IPS DF 4.7 (cell line): ENCODE data around the gene FEM1B.

Experiments used
- DNase-seq: peaks from one replicate; pipeline ENCODE4 v3.0.0-alpha.2; 2013; ENCODE audit warnings: low spot score; ENCODE audit errors: extremely low read depth

The FEM1B gene

DNA sequence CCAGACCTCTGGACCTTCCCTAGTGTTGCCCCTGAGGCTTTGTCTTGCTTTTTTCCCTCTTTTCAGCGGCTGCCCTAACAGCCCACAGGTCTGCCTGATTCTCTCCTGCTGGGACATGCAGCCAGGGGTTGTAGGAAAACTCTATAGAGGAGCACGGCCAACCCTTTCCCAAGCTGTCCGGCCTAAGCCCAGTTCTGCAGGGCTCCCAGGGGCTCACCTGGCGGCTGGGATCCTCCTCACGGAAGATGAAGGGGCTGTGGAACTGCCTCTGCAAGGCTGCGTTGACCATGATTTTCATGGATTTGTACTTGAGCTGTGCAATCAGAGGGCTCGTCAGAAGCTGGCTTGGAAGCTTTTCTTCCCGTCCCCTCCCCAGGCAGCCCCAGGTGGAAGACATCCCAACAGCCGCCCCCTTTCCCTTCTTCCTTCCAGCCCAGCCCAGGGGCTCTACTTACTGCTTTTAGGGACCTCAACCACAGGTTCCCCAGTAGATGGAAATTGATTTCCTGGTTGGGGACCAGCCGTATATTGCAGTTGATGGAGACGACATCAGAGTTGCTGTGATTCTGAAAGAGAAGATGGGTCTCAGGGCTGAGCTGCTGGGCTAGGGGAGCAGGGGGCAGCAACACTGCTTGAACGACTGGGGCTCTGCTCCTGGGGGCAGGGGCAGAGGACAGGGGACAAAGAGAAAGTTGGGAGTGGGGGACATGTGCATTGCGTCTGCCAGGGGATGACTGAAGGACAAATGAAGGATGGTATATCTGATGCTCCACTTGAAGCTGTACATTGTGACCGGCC is 29.8 kb downstream of the FEM1B start:
- no peak for DNase-seq

DNA sequence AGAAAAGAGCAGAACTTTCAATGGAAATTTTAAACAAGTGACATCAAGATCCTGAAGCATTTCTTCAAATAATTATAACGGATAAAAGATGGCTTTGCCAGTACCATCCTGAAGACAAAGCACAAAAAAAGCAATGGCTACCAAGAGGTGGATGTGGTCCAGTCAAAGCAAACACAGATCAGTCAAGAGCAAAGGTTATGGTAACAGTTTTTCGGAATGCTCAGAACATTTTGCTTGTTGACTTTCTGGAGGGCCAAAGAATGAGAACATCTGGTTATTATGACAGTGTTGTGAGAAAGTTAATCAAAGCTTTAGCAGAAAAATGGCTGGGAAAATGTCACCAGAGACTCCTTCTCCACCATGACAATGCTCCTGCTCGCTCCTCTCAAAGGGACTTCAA is 31.5 kb downstream of the FEM1B start:
- DNase-seq = no peak

DNA sequence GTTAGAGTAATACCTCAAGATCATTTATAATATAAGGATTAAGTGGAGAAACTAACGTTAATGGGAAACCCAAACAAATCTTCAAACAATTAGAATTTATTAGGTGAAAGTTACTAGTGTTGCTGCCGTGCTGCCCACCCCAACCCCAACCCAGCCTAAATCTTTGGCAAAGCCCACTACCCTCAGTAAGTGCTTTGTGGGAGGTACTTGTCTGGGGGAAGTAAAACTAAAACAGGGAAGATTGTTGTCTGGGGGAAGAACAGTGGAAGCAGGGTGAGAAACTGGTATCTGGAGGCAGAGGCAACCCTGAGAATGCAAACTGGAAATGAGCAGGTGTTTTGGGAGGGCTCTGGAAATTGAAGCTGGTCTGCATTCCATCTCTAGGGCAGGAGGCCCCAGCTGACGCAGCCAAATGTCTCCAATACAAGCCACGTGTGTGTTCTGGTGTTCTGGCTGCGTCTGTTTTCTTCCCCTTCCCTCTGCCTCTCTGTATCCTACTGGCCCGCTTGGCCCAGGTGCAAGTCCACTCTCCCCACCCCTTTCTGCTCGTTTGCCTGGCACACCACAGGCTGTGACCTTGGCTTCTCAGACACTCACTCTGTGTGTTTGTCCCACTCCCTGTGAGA is 32.7 kb downstream of the FEM1B start:
- no peak for DNase-seq

DNA sequence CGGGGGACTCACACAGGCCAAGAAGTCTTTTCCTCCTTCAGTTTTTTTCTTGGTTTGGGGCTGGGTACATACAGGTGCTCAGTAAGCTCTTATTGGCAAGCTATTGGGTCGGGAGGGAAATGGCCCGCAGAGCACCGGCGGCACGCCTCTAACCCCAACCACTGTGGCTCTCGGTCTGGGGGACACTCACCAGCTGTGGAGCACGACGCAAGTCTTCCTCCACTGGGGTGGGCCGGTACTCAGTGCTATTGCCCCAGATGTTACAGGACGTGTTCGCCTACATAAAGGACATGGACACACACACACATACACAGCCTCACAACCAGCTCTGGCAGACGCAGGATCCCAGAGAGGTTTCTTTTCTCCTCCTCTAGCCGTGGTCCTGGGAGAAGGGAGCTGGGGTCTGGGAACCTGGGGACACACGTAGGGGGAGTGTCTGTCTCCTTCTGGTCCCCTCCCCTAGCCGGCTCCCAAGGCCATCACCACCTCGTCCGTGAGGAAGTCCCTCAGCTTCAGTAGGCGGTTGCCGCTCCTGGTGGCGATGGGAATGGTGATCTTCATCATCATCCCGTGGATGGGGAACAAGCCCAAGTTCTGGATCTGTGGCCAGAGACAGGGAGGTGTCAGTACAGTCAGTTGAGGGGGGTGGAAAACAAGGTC is 33.4 kb downstream of the FEM1B start:
- DNase-seq = no peak

DNA sequence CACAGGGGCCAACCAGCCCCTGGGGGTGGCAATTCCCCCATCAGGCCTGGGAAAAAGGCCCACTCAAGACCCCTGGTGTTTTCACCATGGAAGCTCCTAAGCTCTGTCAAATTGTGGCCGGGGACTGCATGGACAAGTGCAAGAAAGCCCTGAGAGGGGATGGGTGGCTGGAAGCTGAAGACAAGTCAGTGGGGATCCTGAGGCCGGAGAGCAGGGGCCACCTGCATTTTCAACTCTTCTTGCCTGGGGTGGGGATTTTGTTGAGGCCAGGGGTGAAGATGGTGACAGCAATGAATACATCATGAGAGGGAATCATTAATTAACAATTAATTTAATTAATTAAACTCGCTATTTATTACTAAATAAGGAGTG is 33.9 kb downstream of the FEM1B start:
- no peak for DNase-seq

DNA sequence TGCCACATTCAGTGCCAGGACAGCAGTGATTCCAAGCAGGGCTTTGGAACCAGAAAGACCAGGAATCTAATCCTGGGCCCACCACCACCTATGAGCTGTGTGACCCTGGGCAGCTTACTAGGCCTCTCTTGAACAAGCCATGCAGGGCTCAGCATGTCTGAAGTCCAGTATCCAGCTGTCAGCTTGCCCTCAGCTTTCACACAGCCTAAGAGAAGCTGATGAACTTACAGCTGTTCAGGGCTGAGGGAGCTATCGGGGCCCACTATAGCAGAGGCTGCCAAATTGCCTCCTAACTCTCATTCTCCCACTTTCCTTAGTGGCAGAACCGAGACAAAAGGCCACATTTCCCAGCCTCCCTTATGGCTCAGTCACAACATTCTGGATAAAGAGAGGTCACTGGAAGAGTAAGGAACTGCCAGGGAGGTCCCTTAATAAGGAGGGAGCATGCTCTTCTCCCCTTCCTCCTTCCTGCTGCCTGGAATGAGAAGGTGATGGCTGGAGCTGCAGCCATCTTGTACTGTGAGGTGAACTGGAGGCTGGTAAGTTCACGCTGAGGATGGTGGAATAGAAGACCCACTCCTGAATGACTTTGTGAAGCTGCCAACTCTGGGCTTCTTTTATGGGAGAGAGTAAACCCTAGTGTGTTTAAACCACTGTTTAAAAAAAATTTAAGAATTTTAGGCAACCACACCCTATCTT is 34.5 kb downstream of the FEM1B start:
- no peak for DNase-seq

DNA sequence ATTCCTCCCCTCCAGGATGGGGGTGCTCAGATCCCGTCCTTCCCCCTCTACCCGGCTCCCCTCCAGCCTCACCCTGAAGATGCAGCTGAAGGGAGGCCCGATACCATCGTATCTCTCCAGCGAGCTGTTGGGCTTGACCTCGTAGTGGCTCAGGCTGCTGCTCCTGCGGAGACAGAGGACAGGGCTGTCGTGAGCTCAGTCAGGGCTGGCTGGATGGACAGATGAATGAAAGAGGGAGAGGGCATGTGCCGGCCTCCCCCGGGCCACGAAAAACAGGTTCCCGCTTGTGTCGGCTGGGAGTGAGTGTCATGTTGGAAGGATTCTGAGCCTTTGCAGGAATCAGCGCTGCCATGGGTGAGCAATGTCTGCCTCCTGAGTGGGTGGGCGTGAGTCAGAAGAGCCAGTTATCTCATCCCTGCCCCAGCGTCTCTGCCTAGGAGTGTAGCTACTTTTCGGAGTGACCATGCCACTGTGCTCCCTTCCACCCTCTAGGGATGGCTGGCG is 35.2 kb downstream of the FEM1B start:
- DNase-seq = no peak

DNA sequence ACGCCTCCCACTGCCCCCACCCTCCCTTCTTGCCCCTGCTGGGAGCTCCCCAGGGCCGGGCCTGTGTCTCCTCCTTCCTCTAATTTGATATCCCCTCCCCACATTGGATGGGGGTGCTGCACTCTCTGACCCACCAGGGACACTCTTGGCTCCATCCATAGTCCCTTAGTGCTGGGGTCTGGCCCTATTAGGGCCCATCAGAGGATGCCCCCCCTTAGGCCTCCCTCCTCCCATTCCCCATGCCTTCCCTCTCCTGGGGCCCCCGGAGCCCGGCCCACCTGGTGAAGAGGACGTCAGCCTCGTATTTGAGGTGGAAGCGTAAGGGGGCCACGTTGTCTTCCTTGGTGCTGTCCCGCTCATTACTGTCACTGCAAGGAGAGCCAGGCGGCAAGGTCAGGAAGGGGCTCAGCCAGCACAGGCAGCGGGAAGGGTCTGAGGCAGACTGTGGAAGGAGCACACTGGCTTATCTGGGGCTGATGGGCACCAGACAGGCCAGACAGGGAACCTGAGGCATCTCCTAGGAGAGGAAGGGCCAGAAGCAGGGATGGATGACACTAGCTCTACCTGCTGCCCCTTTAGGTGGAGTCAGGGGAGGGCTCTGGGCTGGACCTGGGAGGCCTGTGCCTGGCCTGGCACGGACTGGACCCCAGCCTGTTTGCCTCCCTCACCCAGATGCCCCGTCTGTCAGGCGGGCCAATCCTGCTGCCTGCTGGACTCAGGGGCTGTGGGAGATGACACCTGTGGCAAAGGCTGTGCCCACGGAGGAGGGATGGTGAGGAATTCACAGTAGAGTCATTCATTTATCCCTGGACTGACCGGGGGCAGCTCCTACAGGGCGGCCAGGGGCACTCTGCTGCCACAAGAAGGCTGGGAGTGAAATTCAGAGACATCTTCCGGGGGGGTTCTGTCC is 36.2 kb downstream of the FEM1B start:
- no peak for DNase-seq

DNA sequence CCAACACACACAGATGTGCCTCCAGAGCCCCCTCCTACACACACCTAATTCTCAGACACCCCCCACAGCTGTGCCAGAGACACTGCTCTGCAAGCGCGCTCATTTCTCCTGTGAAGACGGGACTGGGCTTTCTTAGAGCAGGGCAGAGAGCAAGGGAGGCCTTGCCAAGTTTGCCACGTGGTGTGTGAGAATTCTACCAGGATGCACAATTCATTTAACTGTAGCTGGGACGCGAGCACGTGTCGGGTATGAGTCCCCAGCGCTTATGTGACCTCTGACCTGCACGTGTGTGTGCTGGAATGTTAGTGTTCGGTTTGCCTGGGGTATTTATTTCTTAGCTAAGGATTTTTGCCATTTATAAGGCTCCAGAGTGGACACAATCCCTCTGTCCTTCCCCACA is 37.0 kb downstream of the FEM1B start:
- no peak for DNase-seq

DNA sequence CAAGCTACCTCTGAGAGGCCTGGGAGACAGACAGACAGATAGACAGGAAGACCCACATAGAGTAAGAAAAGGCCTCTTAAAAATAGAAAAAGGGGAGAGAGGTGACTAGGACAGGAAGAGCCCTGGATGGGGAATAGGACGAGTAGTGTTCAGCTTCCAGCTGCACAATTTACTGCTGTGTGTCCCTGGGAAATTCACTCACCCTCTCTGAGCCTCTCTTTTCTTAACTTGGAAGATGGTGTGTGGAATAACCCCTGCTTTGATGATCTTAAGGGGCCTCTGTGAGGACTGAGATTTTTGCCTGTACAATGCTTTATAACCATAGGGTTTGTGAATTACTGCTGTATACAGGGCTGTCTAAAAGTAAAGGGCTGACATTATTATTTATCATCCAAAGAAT is 37.5 kb downstream of the FEM1B start:
- no peak for DNase-seq

DNA sequence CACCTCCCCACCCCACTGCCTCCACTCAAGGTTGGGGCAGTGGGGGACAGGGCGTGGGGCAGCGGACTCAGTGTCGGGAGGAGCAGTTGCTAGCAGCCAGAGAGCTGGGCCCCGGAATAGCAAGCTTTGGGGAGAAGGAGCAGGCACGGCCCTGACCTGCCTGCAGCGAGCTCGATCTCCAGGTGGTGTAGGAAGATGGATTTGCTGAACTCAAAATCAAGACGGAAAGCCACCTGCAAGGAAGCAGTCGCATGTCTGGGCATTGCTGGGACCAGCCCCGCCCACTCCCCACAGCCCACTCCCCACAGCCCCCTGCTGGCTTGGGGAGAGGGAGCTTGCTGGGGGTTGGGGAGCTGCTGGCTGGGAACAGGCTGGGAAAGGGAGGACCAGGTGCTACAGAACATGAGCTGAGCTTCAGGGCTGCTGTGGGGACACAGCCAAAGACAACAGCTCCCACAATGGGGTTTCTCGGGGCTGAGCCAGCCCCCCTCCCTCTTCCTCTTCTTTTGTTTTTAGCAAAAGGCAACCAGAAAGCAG is 38.0 kb downstream of the FEM1B start:
- no peak for DNase-seq

DNA sequence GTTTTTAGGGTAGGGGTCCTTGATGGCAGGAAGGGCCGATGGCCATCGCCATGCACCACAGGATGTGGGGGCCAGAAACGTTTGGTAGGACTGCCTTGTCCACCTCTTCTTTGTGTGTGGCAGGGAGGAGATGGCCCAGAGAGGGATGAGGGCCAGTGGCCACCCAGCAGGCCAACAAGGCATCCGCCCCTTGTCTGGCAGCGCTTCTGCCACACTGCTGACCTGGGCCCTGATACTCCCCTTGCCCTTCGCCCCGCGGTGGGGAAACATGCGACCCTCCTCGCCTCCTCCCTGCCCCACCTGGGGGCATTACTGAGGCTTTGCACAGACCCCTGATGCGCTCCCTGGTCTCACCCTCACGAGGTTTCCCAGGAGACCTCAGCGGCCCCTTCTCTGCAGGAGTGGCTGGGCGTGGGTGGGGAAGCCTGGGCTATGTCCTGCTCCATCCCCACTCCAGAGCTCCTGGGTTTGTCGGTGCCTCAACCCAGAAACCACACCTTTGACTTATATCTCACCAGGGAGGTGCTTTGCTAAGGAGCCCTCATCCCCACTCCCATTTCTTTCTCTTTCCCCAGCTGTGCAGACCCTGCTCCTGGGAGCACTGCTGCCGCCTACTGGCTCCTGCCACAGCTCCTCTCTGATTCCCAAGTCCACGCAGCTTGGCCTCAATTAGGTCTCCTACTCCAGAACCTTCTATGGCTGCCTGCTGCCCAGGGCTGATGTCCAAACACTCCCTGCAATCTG is 38.7 kb downstream of the FEM1B start:
- no peak for DNase-seq

DNA sequence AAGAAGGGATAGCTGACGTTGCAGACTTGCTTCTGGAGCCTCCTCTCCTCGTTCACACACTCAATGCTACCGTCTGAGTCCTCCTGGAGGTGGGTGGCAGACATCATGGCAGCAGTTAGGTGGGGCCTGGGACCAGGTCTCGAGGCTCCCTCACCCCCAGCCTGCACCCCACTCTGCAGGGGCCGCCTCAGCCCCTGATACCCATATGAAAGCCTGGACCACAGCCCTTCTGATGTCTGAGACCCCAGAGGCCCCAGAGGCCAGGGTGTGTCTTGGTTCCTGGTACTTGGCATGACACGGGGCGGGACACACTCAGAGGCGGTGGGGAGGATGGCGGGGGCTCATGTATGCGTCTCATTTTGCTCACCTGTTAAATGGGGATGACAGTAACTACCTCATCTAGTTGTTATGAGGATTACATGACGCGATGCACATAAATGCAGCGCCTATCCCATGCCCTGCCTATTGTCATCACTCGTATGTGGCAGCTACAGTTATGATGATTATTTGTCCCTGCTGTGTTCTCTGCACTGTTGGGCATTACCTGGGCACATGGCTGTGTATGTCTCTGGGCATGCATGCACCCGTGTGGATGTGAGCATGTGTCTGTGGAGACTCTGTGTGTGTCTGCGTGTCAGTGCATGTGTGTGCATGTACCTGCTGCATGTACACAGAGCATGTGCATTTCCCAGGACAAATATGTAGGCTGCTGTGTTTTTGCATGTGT is 39.9 kb downstream of the FEM1B start:
- DNase-seq = no peak

DNA sequence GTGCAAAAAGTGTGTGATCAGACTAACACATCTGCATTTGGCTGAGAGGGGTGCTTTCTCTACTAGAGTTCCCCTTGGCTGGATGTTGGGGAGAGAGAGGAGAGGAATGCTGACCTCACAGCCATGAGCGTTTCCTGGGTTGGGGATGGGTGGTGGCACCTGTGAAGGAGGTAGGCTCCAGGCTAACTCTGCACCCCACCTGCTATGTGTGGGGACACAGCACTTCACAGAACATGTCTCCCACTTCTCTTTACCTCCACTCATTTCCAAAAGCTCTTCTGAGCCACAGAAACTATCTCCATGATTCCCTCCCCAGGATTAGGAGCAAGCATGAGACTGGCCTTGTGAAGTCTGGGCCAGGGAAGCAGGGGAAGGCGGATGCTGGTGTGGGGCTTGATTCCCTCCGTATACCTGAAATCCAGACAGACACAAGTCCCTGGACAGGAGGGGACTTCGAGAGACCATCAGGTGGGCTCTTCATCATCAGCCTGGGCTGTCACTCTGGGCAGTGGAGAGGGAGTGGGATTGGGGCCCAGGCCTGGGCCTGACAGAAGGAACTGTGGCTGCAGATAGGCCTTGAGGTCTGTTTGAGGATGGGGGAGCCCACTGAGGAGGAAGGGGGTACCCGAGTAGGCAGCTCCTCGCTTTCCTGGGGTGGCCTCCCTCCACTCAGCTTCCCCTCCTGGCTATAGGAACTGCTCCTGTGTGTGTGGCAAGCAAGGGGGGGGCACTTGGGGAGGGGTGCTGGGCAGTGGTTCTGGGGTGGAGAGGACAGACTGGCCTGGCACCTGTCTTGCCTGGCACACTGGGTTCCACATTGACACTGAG is 40.7 kb downstream of the FEM1B start:
- DNase-seq = no peak

DNA sequence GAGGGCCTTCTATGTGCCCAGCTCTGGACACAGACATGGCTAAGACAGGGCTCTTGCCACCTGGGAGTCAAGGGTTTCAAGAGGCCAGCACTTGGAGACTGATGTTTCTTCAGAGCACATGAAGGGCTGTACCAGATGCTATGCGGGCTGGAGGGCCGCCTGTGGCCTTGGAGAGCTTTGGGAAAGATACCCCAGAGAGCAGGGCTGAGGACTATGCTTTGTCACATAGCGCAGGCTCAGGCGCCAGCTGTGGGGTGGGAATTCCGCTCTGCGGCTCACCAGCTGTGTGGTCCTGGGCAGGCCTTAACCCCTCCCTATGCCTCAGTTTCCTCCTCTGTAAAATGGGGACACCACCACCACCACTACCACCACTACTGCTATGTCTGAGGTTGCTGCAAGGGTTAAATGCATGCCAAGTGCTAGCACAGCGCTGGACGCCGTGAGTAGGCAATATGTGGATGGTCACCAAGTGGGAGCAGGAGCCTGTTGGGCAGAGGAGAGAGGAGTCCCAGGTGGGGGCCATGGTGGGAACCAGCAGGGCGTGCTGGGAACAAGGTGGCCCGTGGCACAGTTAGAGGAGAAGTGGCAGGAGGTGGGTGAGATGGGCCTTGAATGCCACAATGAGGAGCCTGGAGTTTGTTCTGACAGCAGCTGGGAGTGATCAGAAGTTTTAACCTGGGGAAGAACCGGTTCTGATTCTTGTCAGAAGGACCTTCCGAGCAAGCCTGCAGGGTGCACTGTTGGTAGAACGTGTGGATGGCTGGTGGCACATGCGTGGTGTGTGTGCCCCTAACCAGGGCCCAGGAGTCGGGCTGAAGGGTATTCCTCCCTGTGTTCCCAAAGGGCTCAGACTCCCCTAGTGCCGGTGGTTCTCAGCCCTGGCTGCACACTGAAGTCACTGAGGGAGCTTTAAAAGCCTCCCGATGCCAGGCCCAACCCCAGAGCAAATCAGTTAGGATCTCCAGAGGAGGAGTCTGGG is 41.7 kb downstream of the FEM1B start:
- DNase-seq = no peak

DNA sequence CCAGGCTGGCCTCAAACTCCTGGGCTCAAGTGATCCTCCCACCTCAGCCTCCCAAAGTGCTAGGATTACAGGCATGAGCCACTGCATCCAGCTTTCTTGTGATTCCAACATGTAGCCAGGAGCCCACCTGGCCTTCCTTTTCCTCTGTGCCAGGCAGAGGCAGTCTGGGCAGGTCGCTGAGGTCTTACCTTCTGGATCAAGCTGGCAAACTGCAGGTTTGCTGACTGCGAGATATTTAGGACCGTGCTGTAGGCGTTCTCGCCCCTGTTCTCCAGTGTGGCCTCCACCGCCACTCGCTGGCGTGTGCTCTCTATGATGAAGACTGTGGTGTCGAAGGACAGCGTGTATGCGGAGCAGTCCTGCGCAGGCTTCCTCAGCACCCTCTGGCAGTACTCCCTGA is 42.5 kb downstream of the FEM1B start:
- no peak for DNase-seq

DNA sequence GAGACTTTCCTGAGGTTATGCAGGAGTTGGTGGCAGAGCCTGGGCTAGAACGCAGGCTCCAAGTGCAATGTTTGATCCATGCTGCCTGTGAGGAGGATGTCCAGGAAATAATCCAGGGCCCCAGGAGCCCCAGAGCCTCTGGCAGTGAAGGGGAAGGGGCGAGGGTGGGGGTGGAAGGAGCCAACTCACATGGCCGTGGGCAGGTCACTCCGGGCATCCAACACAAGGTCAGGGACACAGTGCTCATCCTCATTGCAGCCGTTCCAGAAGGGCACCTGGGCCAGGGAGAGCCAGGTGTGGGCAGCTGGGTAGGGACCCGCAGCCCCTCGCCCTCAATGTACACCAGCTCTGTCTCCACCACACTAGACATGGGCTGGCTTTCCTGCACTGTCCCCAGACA is 43.7 kb downstream of the FEM1B start:
- DNase-seq = no peak
